Activated CD8-positive, alpha-beta memory T cell treated with anti-CD3 and anti-CD28 coated beads, Interleukin-2, amount 50 U/mL, for 24 hours (primary cell): ENCODE measurements around the gene TMEM184C.

Source experiments
- DNase-seq: peaks from one replicate; pipeline ENCODE4 v3.0.0-alpha.2; 2020; ENCODE audit errors: extremely low read depth

Gene TMEM184C

DNA sequence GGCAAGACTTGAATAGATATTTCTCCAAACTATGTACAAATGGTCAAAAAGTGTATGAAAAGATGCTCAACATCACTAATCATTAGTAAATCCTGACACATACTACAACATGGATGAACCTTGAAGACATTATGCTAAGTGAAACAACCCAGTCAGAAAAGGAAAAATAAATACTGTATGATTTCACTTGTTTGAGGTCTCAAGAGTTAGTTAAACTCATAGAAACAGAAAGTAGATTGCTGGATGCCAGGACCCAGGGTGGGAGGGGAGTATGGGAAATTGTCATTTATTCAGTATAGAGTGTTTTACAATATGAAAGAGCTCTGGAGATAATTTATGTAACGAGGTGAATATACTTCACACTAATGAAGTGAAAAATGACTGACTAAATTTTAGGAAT, 34.4 kb downstream of the TMEM184C start:
- no peak for DNase-seq

DNA sequence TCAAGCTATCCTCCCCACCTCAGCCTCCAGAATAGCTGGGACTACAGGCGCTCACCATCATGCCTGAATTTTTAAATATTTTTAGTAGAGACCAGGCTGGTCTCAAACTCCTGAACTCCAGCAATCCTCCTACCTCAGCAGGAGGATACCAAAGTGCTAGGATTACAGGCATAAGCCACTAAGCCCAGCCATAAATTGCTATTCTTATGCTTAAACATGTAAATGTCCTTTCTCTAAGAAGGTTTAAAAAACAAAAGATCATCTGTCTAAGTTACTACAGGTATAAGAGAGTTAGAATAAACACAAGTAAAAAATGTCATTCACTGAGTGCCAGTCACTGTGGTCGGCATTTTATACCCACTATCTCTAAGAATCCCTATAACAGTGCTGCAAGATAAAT, 38.4 kb downstream of the TMEM184C start:
- DNase-seq, result no peak

DNA sequence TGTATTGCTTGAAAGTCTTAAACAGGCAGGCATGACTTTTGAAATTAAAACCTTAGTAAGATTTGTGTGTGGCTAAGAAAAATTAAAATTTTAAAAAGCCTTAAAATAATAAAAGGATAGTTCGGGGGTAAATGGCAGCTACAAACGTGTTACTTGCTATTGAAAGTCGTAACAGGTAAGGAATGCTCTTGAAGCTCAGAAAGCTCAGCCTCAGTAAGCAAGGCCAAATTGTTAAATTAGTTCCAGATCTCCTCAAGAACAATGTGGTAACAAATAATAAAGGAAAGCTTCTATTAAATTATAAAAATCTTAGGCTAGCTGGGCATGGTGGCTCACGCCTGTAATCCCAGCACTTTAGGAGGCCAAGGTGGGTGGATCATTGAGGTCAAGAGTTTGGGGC, 41.3 kb downstream of the TMEM184C start:
- DNase-seq, result no peak

DNA sequence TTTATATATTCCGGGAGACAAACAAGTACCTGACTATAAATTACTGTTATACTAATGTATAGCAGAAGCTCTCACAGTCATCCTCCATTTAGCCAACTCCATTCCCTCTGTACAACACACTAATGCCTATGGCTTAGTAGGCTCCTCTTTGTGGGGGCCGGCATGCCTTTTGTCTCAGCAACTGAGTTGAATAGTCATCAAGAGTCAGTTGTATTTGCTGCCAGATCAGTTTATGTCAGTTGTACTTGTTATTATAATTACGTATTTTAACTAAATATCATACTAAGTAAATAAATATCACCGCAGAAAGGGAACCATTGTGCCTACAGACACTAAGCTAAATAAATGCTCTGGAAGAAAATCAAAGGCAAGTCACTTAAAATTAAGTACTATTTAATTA, 56.9 kb downstream of the TMEM184C start:
- DNase-seq, result no peak

DNA sequence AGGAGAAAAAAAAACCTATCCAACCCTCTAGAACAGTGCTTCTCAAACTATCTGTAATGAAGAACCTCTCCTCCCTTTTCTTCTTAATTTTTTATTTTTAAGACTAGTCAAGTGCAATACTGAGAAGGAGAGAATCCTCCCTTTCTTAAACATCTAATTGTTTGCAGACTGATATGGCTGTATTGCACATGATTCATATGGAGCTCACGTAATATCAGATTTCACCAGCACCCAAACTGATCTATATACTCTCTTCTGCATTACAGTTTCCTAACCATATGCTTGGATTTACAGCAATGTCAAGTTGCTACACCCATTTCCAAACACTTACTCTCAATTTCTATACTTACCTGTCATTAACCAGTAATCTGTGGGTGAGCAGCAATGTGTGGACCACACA, 57.3 kb downstream of the TMEM184C start:
- no peak for DNase-seq

DNA sequence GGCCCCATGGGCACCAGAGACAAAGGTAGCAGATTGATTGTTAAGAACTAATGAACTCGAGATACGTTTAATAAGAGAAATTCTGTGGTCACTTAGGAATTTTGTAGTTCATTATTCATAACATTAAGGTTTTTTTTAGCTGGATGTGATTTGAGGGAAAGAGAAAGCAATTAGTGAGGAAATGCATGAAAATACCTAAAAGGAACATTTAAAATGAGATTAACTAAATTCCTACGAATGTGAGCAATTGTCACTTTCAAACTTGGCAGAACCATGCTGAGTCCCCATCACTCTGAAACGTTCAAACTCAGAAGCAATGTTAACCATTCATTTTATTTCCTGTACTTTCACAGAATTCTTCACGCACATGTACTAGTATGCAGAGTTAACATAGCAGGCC, 60.9 kb downstream of the TMEM184C start:
- DNase-seq, result no peak

DNA sequence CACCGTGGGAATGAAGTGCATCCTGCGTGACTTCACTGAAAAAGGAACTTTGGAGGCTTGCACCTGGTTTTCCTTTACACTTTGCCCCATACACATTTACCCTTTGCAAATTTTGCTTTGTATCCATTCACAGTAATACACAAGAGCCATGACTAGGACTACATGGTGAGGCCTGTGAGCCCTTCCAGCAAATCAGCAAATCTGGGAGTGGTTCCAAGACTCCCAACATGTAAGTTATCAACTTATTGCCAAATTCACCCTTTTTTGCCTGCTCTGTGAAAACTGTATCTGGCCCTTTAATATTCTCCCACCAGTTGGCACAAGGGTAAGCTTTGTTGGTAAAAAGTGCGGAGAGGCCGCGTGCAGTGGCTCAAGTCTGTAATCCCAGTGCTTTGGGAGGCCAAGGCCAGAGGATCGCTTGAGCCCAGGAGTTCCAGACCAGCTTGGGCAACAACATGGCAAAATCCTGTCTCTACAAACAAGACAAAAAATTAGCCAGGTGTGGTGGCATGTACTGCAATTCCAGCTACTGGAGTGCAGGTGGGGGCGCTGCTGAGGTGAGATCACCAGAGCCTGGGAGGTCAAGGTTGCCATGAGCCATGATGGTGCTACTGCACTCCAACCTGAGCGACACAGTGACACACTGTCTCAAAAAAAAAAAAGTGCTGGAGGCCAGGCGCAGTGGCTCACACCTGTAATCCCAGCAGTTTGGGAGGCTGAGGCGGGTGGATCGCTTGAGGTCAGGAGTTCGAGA, 61.8 kb downstream of the TMEM184C start:
- DNase-seq, result no peak

DNA sequence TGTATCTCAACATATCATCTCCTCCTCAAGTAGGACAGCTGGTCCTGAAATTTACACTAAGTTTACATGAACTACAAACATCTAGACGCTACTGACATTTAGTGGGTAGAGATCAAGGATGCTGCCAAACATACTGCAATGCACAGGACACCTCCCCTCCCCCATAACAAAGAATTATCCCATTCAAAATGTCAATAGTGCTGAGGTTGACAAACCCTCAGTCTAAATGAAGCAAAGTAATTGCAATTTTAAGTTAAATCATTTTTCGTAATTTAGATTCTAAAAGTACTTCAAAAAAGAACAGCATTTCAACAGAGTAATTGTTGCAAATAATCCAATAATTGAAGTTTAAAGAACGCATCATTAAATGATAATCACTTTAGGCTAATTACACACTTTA, 65.6 kb downstream of the TMEM184C start:
- DNase-seq, result no peak

DNA sequence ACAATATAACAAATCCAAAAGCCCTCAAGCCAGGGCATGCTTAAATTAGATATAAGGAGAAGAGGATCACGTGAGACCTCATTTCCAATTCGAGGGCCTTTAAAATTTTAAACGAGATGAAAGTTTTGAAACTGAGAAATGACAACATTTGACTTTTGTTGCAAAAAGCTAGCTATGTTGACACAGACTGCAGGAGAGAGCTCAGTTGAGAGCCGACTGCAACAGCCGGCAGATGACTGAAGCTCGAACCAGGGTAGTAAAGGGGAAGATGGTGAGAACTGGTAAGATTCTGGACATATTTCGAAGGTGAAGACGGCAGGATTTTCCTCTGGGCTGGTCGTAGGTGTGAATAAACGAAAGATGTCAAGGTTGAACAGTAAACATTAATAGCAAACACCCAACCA, 66.0 kb downstream of the TMEM184C start:
- no peak for DNase-seq

DNA sequence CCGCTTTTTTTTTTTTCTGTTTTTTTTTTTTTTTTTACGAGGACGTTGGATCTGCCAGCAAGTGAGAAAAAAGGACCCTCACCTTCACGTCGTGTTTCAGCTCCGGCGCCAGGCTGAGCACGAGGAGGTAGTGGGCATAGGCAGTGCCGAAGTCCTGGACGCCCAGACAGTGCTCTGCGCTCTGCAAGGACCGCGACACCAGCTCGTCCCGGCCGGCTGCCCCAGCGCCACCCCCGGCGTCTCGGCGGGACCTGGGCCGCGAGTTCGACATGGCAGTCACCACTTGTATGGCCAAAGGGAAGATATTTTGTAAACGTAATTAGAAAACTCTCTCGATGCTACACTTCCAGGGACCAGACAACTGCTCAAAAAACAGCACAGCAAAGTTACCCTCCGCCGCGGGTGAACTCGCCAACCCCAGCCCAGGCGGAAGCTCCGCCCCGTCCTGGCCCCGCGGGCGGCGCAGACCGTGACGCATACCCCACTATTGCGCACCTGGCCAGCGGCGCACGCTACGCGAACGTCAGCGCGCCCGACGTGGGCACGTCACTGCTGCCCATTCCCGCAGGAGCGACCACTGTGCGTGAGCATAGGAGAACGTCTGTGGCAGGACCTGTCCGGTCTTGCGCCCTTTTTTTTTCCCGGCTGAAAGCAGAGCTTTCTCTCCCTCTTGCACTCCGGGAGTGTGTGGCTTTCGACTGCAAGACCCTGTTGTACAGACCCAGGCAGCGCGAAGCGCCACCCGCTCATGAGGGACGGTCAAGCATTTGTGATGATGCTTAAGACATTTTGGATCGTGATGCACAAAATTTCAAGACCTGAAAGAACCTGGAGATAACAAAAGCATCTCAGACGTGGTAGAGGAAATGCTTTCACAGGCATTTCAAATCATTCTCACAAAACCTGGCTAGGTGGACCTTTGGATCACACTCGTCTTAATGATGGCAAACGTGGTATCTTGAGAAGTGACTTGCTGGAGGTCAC, 66.8 kb downstream of the TMEM184C start, which contains the start of gene PRMT9:
Gene PRMT9, minus strand, starts transcription at position 447 of the 984 bp plus-strand sequence. Its CDS starts 176 bp downstream, at position 271.
- DNase-seq, result peak; percentile 66

DNA sequence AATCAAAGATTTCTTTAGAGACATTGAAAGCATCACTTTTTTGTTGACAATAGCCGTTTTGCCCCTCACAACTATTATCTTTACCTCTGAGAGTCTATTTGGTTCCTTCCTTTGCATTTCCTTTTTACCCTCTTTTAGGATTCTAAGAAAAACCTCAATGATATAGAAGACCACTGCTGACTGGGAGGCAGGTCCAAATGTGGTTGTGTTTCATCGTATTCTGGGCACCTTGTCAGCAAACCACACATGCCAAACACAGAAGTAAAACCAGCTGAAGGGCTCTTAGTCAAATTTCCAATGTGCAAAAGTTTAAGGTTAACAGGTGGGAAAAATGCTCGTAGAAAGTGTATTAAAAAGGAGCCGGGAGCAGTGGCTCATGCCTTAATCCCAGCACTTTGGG, 71.9 kb downstream of the TMEM184C start:
- no peak for DNase-seq

DNA sequence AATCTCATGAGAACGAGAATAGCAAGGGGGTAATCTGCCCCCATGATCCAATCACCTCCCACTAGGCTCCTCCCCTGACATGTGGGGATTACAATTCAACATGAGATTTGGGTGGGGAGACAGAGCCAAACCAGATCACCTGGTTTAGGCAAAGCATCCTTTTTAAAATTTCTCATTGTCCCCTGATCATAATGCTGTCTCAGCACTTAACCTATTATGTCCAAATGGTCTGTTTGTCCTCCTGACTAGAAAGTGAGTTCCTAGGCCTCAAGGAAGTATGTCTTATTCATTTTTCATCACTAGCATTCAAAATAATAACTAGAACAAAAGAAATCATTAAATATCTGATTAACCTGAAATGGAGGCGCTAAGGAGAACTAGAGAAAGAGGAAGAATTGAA, 74.6 kb downstream of the TMEM184C start:
- no peak for DNase-seq

DNA sequence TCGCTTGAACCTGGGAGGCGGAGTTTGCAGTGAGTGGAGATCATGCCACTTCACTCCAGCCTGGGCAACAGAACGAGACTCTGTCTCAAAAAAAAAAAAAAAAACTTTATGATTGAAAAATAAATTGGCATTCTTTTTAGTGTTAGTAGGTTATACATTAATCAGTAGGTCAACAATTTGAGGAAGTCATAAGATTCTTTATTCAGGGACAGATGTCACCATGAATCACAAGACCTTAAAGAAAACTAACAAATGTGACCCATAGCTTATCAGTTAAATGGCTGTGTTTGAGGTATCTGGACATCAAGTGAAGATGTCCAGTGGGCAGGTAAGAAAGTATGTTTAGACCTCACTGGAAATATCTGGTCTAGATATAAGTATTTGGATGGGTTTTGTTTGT, 76.0 kb downstream of the TMEM184C start:
- no peak for DNase-seq

DNA sequence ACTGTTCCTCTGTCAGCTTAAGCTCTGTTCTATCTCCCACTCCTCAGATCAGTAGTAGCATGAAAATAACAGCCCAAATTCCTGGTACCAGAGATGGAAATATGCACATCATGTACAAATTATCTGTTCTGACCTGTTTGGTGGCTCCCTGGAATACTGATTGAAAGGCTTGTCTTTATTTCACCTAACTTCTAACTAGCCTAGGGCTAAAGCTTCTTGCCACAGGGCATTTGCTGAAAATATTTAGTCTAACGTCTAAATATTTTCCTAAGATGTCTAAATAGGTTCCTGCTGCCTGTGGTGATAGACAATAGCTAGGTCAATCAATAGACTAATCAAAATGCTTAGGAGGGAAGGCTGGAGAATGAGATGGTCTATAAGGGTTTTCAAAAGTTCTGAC, 79.7 kb downstream of the TMEM184C start:
- DNase-seq, result no peak

DNA sequence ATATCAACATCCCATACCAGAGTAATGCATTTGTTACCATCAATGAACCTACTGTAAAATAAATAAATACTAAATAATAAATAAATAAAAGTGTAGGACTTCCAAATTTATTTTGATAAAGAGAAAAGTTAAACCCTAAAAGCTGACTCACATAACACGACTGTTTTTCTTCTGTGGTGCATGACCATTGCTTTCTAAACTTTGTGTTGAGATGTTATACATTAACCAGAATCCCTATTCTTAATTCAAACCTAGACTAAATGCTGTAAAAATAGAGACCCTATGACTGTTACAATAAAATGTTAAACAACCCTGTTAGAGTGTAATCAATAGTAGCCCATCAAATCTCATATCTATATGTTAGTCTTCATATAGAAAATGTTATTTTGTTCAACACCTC, 87.6 kb downstream of the TMEM184C start:
- DNase-seq, result no peak

DNA sequence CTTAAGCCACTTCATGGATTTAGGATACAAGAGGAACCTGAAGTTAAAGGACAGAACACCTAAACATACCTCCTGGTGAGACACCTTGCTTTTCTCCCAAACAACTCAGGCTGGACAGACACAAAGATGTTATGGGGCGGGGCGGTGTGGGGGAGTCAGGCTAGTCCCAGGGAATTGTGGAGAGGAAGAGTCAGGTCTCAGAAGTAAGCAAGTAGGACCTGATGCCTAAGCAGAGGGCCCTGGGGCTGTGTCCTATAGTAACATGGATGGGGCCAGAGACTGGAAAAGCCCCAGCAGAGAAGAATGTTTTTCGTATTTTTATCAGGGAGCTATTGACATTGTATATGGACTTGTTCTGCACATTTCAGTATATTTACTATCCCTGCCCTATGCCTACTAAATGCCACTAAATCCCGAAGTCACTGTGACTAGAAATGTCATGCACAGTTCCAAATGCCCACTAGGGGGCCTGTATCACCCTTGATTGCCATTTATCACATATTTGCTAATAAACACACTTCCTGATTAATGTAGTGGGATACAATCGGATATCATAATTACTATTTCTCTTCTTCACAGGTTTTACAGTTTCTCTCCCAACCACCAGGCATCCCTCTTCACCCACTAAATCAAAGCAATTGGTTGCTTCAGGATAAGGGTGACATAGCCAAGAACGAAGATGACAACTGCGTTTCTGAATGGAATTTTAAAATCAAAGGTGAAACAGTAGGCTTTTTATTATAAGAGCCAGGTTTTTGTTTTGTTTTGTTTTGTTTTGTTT, 90.9 kb downstream of the TMEM184C start:
- DNase-seq, result no peak

DNA sequence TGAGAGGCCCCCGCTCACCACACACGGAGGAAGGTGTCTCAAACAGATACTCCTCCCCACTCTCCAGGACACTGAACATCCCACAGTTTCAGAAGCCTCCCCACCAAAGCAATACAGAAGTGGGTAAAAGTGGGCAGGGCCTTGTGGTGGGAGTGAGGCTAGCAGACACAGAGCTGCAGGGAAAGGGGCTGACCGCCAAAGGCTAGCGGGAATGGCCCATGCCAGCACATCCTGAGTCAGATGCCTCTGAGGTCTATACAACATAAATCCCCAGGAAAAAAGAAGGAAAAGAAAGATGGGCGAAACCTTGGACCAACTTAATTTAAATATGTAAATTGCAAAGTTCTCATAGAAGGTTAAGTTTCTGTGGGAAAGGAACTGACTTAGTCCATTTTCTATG, 92.8 kb downstream of the TMEM184C start:
- DNase-seq, result no peak

DNA sequence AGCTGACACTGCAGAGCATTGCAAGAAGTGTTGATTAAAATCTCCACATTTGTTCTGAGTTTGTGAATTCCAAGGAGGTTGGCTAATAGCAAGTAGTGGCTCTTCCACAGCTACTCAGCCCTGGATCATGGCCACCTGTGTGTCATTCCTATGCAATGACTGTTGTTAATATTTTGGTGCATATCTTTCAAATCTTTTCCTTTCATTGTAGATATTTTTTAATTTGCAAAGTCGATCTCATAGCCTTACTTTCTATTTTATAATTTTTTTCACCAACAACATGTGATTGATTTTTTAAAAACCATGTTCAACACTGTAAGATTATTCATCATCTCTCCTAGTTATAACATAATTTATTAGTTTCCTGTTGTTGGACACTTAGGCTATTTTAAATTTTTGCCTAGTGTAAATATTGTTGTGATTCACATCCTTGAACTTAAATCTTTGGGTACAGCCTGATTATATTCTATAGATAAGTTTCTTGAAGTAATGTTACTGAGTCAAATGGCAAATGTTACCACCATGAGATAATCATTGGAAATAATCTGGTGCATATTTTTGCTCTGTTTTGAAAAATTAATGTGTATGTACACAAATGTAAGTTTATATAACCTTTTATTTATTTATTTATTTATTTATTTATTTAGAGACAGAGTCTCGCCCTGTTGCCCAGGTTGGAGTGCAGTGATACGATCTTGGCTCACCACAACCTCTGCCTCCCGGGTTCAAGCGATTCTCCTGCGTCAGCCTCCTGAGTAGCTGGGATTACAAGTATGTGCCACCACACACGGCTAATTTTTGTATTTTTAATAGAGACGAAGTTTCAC, 97.6 kb downstream of the TMEM184C start:
- no peak for DNase-seq

DNA sequence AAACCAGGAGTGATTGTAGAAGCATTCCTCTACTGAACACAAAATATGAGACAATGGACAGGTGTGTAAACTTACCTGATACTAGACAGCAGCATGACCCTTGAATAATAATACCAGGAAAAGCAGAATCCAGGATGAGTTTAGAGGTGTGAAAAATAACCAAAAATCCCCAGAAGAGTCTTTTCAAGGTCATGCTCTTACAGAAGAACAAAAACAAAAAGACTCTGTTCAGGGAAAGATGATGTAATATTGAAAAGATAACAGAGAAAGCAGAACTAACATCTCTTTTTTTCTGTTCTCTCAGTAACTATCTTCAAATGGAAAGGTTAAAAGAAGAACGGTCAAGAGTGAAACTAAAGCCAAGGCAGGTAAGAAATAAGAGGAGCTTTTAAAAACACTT, 100.7 kb downstream of the TMEM184C start:
- no peak for DNase-seq
